ENCODE results near the gene NEURL2. TPM values are rescaled to one million over a fixed set of nuclear protein-coding genes. Genes with fewer than 3 reads are reported as not detected.

NEURL2 gene
- polyA plus RNA-seq, 10 donors = 8.4 to 15.4 (median 13.0) TPM

DNA sequence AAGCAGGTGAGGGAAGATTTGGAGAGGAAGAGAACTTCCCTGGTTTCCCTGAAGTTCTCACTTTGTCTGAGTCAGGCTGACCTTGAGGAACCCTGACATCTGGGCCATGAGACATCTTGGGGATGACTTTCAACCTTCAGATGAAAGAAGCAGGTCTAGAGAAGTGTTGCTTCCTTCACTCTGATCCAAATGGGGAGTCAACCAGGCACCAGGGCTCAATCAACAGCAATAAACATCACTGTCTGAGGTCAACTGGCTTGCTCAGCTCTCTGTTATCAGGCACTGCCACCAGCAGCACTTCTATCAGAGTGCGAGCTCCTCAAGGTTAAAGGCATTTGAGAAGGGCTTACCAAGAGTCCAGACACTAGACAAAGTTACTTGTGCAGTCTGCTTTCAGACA, 40.1 kb downstream of the NEURL2 start:
- no peak for DNase-seq

DNA sequence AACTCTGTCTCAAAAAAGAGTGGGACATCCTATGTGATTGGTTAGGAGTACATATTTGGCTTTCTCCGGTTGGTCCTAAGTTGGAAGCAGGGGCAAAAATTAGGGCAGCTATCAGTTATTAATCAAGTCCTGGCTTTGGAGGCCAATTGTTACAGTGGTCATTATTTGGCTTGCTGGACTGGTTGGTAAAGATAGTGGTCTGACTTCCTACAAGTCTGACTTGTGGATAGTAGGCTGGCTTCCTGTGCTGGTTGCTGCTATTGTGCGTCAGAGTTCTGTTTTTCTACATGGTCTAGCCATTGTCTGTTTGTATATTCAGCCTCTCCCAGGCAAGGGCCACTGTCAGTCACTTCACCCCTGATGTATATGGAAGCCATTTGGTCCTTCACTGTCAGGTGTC, 40.8 kb downstream of the NEURL2 start:
- DNase-seq = no peak

DNA sequence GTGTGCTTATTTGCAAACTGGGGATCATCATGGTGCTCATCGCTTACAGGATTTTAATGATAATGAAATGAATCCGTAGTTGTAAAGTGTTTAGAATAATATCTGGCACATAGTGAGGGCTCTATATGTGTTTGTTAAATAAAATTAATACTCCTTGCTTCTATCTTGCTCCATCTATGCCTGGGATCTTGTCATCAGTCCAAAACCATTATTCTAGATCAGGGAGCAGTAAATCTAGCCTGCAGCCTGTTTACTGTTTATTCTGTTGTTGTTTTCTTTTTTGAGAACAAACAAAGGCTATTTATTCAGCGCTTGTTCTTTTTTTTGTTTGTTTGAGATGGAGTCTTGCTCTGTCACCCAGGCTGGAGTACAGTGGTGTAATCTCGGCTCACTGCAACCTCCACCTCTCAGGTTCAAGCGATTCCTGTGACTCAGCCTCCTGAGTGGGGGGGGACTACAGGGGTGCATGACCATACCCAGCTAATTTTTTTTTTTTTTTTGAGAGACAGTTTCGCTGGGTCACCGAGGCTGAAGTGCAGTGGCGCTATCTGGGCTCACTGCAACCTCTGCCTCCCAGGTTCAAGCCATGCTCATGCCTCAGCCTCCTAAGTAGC, 41.9 kb downstream of the NEURL2 start:
- DNase-seq = no peak

DNA sequence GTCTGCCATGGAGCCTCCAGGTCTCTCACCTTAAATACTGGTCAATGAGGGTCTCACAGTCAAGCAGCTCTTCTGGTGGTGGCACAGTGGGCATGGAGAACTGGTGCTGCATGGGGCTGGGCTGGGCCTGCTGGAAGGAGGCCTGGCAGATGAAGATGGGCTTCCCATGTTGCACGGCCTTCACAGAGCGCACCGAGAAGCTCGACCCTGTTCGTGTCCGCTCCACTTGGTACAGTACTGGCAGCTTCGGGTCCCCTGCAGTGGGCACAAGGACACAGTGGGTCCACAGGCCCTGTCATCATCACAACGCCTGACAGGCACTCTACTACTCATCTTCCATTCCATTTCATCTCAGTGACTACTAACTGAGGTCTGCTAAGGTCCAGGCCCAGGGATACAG, 42.6 kb downstream of the NEURL2 start:
- DNase-seq = no peak

DNA sequence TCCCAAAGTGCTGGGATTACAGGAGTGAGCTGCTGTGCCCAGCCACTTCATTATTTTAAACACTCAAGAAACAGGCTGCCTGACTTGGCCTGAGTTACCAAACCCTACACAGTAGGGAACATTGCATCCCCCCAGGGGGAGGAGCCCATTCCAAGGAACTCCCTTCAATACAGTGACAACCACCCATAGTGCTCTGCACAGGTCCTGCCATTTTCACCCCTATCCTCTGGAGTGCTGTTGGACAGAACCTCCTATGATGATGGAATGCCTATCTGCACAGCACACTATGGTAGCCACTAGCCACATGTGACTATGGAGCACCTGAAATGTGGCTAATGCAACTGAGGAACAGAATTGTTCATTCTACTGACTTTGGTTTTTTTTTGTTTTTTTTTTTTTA, 45.6 kb downstream of the NEURL2 start:
- no peak for DNase-seq

DNA sequence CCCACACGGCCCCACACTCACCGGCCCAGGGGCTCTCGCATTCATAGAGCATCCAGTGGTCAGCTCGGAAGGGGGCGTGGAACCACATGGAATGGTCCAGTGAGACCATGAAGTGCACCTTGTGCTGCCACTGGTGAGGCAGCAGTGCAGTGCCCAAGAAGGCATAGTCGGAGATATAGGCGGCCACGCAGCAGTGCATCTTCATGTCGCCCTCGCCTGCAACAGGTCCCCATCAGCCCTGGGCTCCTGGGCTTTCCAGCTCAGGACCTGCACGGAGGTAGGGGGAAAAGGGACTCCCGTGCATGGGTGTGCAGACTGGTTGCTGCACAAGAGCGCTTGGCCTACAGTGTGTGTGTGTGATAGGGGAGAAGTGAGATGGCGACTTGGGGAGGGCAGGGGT, 47.5 kb downstream of the NEURL2 start:
- no peak for DNase-seq

DNA sequence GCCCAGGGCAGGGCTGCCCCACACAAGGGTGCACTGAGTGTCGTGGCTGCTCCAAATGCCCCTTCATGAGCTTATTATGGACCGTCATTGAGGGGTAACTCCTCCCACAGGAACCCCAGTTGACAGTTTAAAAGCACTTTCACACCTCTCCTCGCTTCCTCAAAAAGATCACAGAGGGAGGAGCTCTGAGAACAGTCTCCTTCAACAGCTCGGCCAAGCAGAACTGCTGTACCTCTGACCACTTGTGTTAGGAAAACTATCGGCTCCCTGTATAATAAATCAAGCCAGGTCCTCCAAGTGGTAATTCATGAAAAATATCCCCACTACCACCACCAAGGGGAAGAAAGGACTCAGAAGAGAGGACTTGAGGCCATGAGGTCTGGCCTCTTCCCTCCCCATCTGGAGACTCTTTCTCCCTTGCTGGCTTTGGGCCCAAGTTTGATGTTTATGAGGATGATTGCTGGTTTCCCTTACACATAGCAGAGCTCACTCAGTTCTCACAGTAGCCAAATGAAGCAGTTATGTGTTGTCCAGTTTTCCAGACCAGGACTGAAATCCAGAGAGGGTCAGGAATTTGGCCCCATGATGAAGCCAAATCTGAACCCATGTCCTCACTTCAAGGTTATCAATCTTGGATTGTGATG, 48.7 kb downstream of the NEURL2 start:
- DNase-seq = peak in 1 of 3 donors; percentile 63

DNA sequence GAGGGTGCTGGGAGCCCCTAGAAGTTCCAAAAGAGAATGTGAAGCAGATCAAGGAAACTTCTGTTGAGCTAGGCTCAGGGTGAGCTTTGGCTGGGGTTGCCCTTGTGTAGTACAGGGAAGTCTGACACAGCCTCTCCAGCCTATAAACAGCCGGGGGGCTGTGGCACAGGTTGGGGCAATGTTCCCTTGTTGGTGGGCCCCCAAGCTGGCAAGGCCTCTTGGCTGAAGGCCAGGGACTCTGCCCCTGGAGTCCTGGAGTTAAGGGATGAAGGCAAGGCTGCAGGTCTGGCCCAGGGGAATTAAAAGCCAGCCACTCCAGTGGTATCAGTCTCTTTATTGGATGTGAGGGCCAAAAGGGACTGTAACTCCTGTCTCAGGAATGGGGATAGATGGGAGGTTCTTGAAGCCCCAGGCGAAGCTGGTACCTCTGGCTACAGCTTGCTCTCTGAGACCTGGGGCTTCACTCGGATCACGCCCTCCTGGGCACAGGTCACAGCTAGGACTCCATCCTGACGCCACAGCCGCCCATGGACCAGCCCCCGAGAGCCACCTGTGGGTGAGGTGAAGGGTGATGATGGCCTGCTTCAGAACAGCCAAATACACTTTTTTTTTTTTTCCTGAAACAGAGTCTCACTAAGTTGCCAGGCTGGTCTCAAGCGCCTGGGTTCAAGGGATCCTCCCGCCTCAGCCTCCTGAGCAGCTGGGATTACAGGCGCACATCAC, 49.4 kb downstream of the NEURL2 start:
- no peak for DNase-seq

DNA sequence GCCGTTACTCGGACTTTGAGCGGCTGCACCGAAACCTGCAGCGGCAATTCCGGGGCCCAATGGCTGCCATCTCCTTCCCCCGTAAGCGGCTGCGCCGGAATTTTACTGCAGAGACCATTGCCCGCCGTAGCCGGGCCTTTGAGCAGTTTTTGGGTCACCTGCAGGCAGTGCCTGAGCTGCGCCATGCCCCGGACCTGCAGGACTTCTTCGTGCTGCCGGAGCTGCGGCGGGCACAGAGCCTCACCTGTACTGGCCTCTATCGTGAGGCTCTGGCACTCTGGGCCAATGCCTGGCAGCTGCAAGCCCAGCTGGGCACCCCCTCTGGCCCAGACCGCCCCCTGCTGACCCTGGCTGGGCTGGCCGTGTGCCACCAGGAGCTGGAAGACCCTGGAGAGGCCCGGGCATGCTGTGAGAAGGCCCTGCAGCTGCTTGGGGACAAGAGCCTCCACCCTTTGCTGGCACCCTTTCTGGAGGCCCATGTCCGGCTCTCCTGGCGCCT, 50.3 kb downstream of the NEURL2 start:
- no peak for DNase-seq

Other genes with a start within 250 kb of the NEURL2 start
- not detected for gene WFDC11, start 221.0 kb downstream of the NEURL2 start, polyA plus RNA-seq (ENCODE audit: insufficient read length in 10 of 10)
- gene WFDC13, start 189.2 kb downstream of the NEURL2 start, polyA plus RNA-seq (ENCODE audit: insufficient read length in 10 of 10) = not detected
- not detected for gene WFDC10B, start 186.2 kb downstream of the NEURL2 start, polyA plus RNA-seq (ENCODE audit: insufficient read length in 10 of 10)
- gene SPINT4, start 168.9 kb downstream of the NEURL2 start, polyA plus RNA-seq (ENCODE audit: insufficient read length in 10 of 10) = not detected
- gene WFDC3, start 99.3 kb downstream of the NEURL2 start, polyA plus RNA-seq (ENCODE audit: insufficient read length in 10 of 10) = 1 to 10 TPM in 3 of 10 donors, under 1 TPM in 5, not detected in 2; 0.32 to 2.0 (median 0.76) TPM
- 10 to 100 TPM; 33.4 to 61.4 (median 49.6) TPM for gene DNTTIP1, start 99.3 kb downstream of the NEURL2 start, polyA plus RNA-seq (ENCODE audit: insufficient read length in 10 of 10)
- gene UBE2C, start 78.6 kb downstream of the NEURL2 start, polyA plus RNA-seq (ENCODE audit: insufficient read length in 10 of 10) = 10 to 100 TPM; 22.4 to 53.7 (median 32.7) TPM
- 1,000 to 10,000 TPM; 3,292 to 7,026 (median 6,344) TPM for gene TNNC2, start 63.9 kb downstream of the NEURL2 start, polyA plus RNA-seq (ENCODE audit: insufficient read length in 10 of 10)
- 10 to 100 TPM; 17.9 to 25.7 (median 19.4) TPM for gene SNX21, start 57.4 kb downstream of the NEURL2 start, polyA plus RNA-seq (ENCODE audit: insufficient read length in 10 of 10)
- 10 to 100 TPM; 16.0 to 21.7 (median 19.5) TPM for gene ACOT8, start 33.8 kb downstream of the NEURL2 start, polyA plus RNA-seq (ENCODE audit: insufficient read length in 10 of 10)
- gene ZSWIM3, start 33.6 kb downstream of the NEURL2 start, polyA plus RNA-seq (ENCODE audit: insufficient read length in 10 of 10) = 1 to 10 TPM; 3.3 to 3.9 (median 3.7) TPM
- 10 to 100 TPM in 3 of 10 donors, 1 to 10 TPM in 7; 7.3 to 11.7 (median 9.0) TPM for gene ZSWIM1, start 10.0 kb downstream of the NEURL2 start, polyA plus RNA-seq (ENCODE audit: insufficient read length in 10 of 10)
- 1 to 10 TPM; 3.0 to 7.7 (median 4.5) TPM for gene SPATA25, start 3.6 kb downstream of the NEURL2 start, polyA plus RNA-seq (ENCODE audit: insufficient read length in 10 of 10)
- 10 to 100 TPM; 53.0 to 77.9 (median 64.4) TPM for gene CTSA, start 127 bp upstream of the NEURL2 start, polyA plus RNA-seq (ENCODE audit: insufficient read length in 10 of 10)
- gene PLTP, start 20.9 kb upstream of the NEURL2 start, polyA plus RNA-seq (ENCODE audit: insufficient read length in 10 of 10) = 10 to 100 TPM; 15.6 to 58.5 (median 26.5) TPM
- gene PCIF1, start 43.5 kb upstream of the NEURL2 start, polyA plus RNA-seq (ENCODE audit: insufficient read length in 10 of 10) = 10 to 100 TPM; 21.9 to 30.4 (median 24.5) TPM
- gene ZNF335, start 81.0 kb upstream of the NEURL2 start, polyA plus RNA-seq (ENCODE audit: insufficient read length in 10 of 10) = 10 to 100 TPM in 2 of 10 donors, 1 to 10 TPM in 8; 7.9 to 12.0 (median 9.4) TPM
- 1 to 10 TPM in 3 of 10 donors, under 1 TPM in 6, not detected in 1; 0.16 to 5.9 (median 0.23) TPM for gene MMP9, start 117.7 kb upstream of the NEURL2 start, polyA plus RNA-seq (ENCODE audit: insufficient read length in 10 of 10)
- gene SLC12A5, start 138.0 kb upstream of the NEURL2 start, polyA plus RNA-seq (ENCODE audit: insufficient read length in 10 of 10) = 1 to 10 TPM in 3 of 10 donors, under 1 TPM in 7; 0.29 to 1.5 (median 0.81) TPM
- gene NCOA5, start 198.8 kb upstream of the NEURL2 start, polyA plus RNA-seq (ENCODE audit: insufficient read length in 10 of 10) = 10 to 100 TPM; 26.9 to 36.2 (median 30.3) TPM
- 1 to 10 TPM; 3.4 to 9.4 (median 6.8) TPM for gene CD40, start 227.1 kb upstream of the NEURL2 start, polyA plus RNA-seq (ENCODE audit: insufficient read length in 10 of 10)